Smooth muscle cell (in vitro differentiated cells): ENCODE data around the gene NAGPA. TPM values are rescaled to one million over a fixed set of nuclear protein-coding genes. Genes with fewer than 3 reads are reported as not detected.

ENCODE experiments used
- DNase-seq: peaks from one replicate; lab custom pipeline; 2025; ENCODE audit not compliant: unreplicated experiment; lab: John Stamatoyannopoulos, UW
- H2AFZ ChIP-seq: fragments of 200-600 bp; sonication (generic); 2 replicates; pipeline ENCODE4 v1.6.0; 2016; ENCODE audit warnings: antibody characterized with exemption, low read depth, mild to moderate bottlenecking
- H3F3A ChIP-seq: fragments of 200-600 bp; sonication (generic); 2 replicates; pipeline ENCODE4 v1.6.0; 2017; ENCODE audit warnings: antibody characterized with exemption, low read depth
- H3K27ac ChIP-seq: fragments of 200-600 bp; sonication (generic); 2 replicates; pipeline ENCODE4 v1.5.1; 2016; ENCODE audit warnings: low read depth, mild to moderate bottlenecking
- H3K27me3 ChIP-seq: fragments of 200-600 bp; sonication (generic); 2 replicates; pipeline ENCODE4 v1.6.1; 2016; ENCODE audit warnings: low read depth, mild to moderate bottlenecking
- H3K36me3 ChIP-seq: fragments of 200-600 bp; sonication (generic); 2 replicates; pipeline ENCODE4 v1.5.1; 2016; ENCODE audit warnings: low read depth
- H3K4me1 ChIP-seq: fragments of 200-600 bp; sonication (generic); 2 replicates; pipeline ENCODE4 v1.5.1; 2016; ENCODE audit warnings: low read depth
- H3K4me2 ChIP-seq: fragments of 200-600 bp; sonication (generic); 2 replicates; pipeline ENCODE4 v1.6.0; 2016; ENCODE audit warnings: mild to moderate bottlenecking
- H3K4me3 ChIP-seq: fragments of 200-600 bp; sonication (generic); 2 replicates; pipeline ENCODE4 v1.5.1; 2016; ENCODE audit warnings: mild to moderate bottlenecking
- H3K79me2 ChIP-seq: fragments of 200-600 bp; sonication (generic); 2 replicates; pipeline ENCODE4 v1.6.0; 2016; ENCODE audit warnings: low read depth, mild to moderate bottlenecking
- H3K9ac ChIP-seq: fragments of 200-600 bp; sonication (generic); 2 replicates; pipeline ENCODE4 v1.6.0; 2016; ENCODE audit warnings: low read depth
- H3K9me3 ChIP-seq: fragments of 200-600 bp; sonication (generic); replicated peaks from 2 replicates; pipeline ENCODE4 v1.5.1; 2016; ENCODE audit warnings: low read depth
- H4K20me1 ChIP-seq: fragments of 200-600 bp; sonication (generic); 2 replicates; pipeline ENCODE4 v1.6.0; 2016; ENCODE audit warnings: low read depth
- WGBS: methylation state at CpG from one replicate; pipeline ENCODE4 v1.1.7; 2016; ENCODE audit warnings: low lambda C conversion rate; 5-methylcytosine and 5-hydroxymethylcytosine counted together
- polyA plus RNA-seq: library from polyadenylated mRNA; unstranded; fragments of >200 nt; fragmentation: Nextera tagmentation; extraction: Ambion mirVana; gene quantifications from 2 replicates; pipeline ENCODE4 v1.2.1, GENCODE V29; 2016
- total RNA-seq: library from RNA; depleted of rRNA; stranded (reverse); fragments of >200 nt; gene quantifications from 2 replicates; pipeline ENCODE4 v1.2.3, GENCODE V29; 2014
- TF ChIP-seq, protein P1 (sequence below): fragments of 200-600 bp; sonication (generic); IDR thresholded peaks from 2 replicates; pipeline ENCODE4 v1.5.1; 2017; ENCODE audit warnings: borderline replicate concordance, mild to moderate bottlenecking, antibody characterized with exemption; ENCODE audit not compliant: insufficient read depth, poor library complexity, severe bottlenecking

The NAGPA gene
- total and polyA plus RNA-seq, 2 experiments from 2014 or later: 3.8 to 5.4 TPM

DNA sequence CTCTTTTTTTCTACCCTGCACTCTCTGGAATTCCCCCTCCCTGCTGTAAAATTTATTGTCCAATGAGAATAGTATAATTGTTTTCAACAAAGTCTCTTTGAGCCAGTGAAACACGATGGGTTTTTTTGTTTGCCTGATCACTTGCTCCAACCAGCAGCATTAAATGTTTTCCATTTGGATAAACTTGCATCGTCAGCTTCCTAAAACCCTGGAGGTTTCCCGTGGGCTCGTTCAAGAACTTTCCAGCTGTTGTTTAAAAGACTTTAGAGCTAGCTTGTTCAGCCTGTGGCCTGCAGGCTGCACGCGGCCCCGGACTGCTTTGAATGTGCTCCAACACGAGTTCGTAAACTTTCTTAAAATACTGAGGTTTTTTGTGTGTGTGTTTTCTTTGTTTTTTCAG, 14.9 kb downstream of the NAGPA start:
- no peak for DNase-seq
- Histone ChIP-seq H3K79me2 (no peaks in the 10 kb centered on the region), H4K20me1 (no peaks in the 10 kb centered on the region), H3K4me3 (no peak overlapping the region), H3K27ac (no peak overlapping the region), H3K9me3 (no peaks in the 10 kb centered on the region), H3K4me2 (no peak overlapping the region), H3K27me3 (no peaks in the 10 kb centered on the region), H3K4me1 (no peaks in the 10 kb centered on the region), H3K36me3 (no peaks in the 10 kb centered on the region), H3K9ac (no peak overlapping the region), H2AFZ (no peak overlapping the region), H3F3A (no peaks in the 10 kb centered on the region)
- 75% methylated on average over 9 of the region's 9 CpGs for WGBS
- TF ChIP-seq, protein P1, sequence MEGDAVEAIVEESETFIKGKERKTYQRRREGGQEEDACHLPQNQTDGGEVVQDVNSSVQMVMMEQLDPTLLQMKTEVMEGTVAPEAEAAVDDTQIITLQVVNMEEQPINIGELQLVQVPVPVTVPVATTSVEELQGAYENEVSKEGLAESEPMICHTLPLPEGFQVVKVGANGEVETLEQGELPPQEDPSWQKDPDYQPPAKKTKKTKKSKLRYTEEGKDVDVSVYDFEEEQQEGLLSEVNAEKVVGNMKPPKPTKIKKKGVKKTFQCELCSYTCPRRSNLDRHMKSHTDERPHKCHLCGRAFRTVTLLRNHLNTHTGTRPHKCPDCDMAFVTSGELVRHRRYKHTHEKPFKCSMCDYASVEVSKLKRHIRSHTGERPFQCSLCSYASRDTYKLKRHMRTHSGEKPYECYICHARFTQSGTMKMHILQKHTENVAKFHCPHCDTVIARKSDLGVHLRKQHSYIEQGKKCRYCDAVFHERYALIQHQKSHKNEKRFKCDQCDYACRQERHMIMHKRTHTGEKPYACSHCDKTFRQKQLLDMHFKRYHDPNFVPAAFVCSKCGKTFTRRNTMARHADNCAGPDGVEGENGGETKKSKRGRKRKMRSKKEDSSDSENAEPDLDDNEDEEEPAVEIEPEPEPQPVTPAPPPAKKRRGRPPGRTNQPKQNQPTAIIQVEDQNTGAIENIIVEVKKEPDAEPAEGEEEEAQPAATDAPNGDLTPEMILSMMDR: no peak

DNA sequence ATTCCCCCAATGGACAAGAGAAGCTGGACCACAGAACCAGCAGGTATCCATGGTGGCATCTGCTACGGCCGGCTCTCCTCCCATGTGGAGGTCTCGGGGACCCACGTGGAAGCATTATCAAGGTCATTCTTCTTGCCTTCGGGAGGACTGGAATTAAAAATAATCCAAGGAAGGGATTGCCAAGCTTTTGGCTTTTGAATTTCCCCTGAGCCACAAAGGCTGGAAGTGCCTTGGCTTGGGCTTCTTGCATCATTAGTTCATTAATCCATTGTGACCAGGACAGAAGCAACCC, 16.1 kb downstream of the NAGPA start:
- no peak overlapping the region for H2AFZ ChIP-seq
- no peak for DNase-seq
- no peaks in the 10 kb centered on the region for H3K36me3 ChIP-seq
- H3K4me3 ChIP-seq: no peak overlapping the region
- H3K9me3 ChIP-seq: no peaks in the 10 kb centered on the region
- H3K27ac ChIP-seq: no peak overlapping the region
- no peaks in the 10 kb centered on the region for H3K79me2 ChIP-seq
- H4K20me1 ChIP-seq: no peaks in the 10 kb centered on the region
- WGBS: 88% methylated on average over 5 of the region's 5 CpGs
- H3K4me2 ChIP-seq: no peak overlapping the region
- H3K4me1 ChIP-seq: no peaks in the 10 kb centered on the region
- no peaks in the 10 kb centered on the region for H3K27me3 ChIP-seq
- TF ChIP-seq, protein P1: no peak
- H3K9ac ChIP-seq: no peak overlapping the region
- no peaks in the 10 kb centered on the region for H3F3A ChIP-seq

GRCh38 chr16:5016967-5017677, 16.6 kb downstream of the NAGPA start:
- no peaks in the 10 kb centered on the region for H3K79me2 ChIP-seq
- H3K9ac ChIP-seq: no peak overlapping the region
- H3K4me2 ChIP-seq: no peak overlapping the region
- H3K9me3 ChIP-seq: no peaks in the 10 kb centered on the region
- H3F3A ChIP-seq: no peaks in the 10 kb centered on the region
- H3K4me1 ChIP-seq: no peaks in the 10 kb centered on the region
- 78% methylated on average over 6 of the region's 6 CpGs for WGBS
- no peak overlapping the region for H3K4me3 ChIP-seq
- no peaks in the 10 kb centered on the region for H3K27me3 ChIP-seq
- DNase-seq: no peak
- H3K27ac ChIP-seq: no peak overlapping the region
- H2AFZ ChIP-seq: no peak overlapping the region
- H4K20me1 ChIP-seq: no peaks in the 10 kb centered on the region
- H3K36me3 ChIP-seq: no peaks in the 10 kb centered on the region
- TF ChIP-seq, protein P1: no peak

- H3K4me2 ChIP-seq: no peak overlapping the region
- no peaks in the 10 kb centered on the region for H3K79me2 ChIP-seq
- H3K27me3 ChIP-seq: peaks cover 5% of the 10 kb centered on the region
- no peaks in the 10 kb centered on the region for H3K9me3 ChIP-seq
- no peaks in the 10 kb centered on the region for H3K36me3 ChIP-seq
- no peaks in the 10 kb centered on the region for H3K4me1 ChIP-seq
- H3K27ac ChIP-seq: no peak overlapping the region
- H4K20me1 ChIP-seq: no peaks in the 10 kb centered on the region
- DNase-seq: no peak
- no peak overlapping the region for H2AFZ ChIP-seq
- H3K9ac ChIP-seq: no peak overlapping the region
- WGBS: 87% methylated on average over 4 of the region's 4 CpGs
- TF ChIP-seq, protein P1: no peak
- no peak overlapping the region for H3K4me3 ChIP-seq
- H3F3A ChIP-seq: no peaks in the 10 kb centered on the region
Observed at GRCh38 chr16:5015887-5016286, 17.8 kb downstream of the NAGPA start.
